ENCODE results near the gene TTLL5. TPM values are rescaled to one million over a fixed set of nuclear protein-coding genes. Genes with fewer than 3 reads are reported as not detected.

The TTLL5 gene
- total RNA-seq, 1 experiment from 2014 or later: 35.7 TPM

GRCh38 chr14:75831952-75832351 is 170.9 kb downstream of the TTLL5 start:
- no peaks in the 10 kb centered on the region for H3K79me1 ChIP-seq (ENCODE audit: insufficient read depth, low read depth, low read length, poor library complexity, severe bottlenecking)
- H4K91ac ChIP-seq (ENCODE audit: insufficient read length, low read depth, low read length): no peak overlapping the region
- H3K14ac ChIP-seq (ENCODE audit: insufficient read depth, low read length): no peak overlapping the region
- Mint-ChIP-seq H3K36me3 (ENCODE audit: insufficient read depth in 1 of 3, low read depth in 3 of 3) (peaks cover 0 to 1% (median 0%) of the 10 kb centered on the region in 3 experiments; a peak in 1 of 7 replicates), H3K4me3 (no peak overlapping the region), H3K4me1 (no peaks in the 10 kb centered on the region), H3K27ac (no peak overlapping the region; a peak in 1 of 7 replicates), H3K27me3 (ENCODE audit: low read depth) (no peaks in the 10 kb centered on the region), H3K9me3 (no peaks in the 10 kb centered on the region)
- H2AK5ac ChIP-seq (ENCODE audit: insufficient read length, low read length): no peak overlapping the region
- H4K5ac ChIP-seq (ENCODE audit: insufficient read length, low read depth, low read length): no peak overlapping the region
- H3T11ph ChIP-seq (ENCODE audit: low read length): no peak overlapping the region
- no peaks in the 10 kb centered on the region for H3K9me3 ChIP-seq (ENCODE audit: control insufficient read depth, low read depth, low read length)
- no peak overlapping the region for H3K4me2 ChIP-seq (ENCODE audit: insufficient read depth, insufficient read length, low read length)
- no peak overlapping the region for H2AFZ ChIP-seq (ENCODE audit: low read length)
- no peak overlapping the region for H2BK5ac ChIP-seq (ENCODE audit: insufficient read length, low read length)
- H3K23me2 ChIP-seq (ENCODE audit: insufficient read length, low read depth, low read length, poor library complexity, severe bottlenecking): no peaks in the 10 kb centered on the region
- no peak overlapping the region for H3K4ac ChIP-seq (ENCODE audit: low read depth, low read length)
- no peak overlapping the region for H3K9ac ChIP-seq (ENCODE audit: extremely low read depth, insufficient read length, low read length)
- H3K27ac ChIP-seq (ENCODE audit: insufficient read length, low read depth, low read length): no peak overlapping the region
- H4K20me1 ChIP-seq (ENCODE audit: control insufficient read depth, insufficient read depth, insufficient read length): no peaks in the 10 kb centered on the region
- H3K27me3 ChIP-seq (ENCODE audit: insufficient read depth, low read length): no peaks in the 10 kb centered on the region
- no peak overlapping the region for H2BK15ac ChIP-seq (ENCODE audit: low read depth, low read length)
- H3K18ac ChIP-seq (ENCODE audit: insufficient read length, low read depth, low read length): no peak overlapping the region
- no peak overlapping the region for H3K23ac ChIP-seq (ENCODE audit: insufficient read length, low read depth, low read length)
- no peak overlapping the region for H3K56ac ChIP-seq (ENCODE audit: insufficient read length, low read depth, low read length)
- no peaks in the 10 kb centered on the region for H3K79me2 ChIP-seq (ENCODE audit: insufficient read depth, low read length)
- H3K4me1 ChIP-seq (ENCODE audit: insufficient read depth, low read length): no peaks in the 10 kb centered on the region
- H2BK20ac ChIP-seq (ENCODE audit: low read depth, low read length, poor library complexity, severe bottlenecking): no peak overlapping the region
- no peak overlapping the region for H4K8ac ChIP-seq (replicated peaks; ENCODE audit: insufficient read length, low read depth, low read length)
- WGBS (ENCODE audit: extremely low coverage, insufficient read length, low lambda C conversion rate): no CpG with 5 or more reads among the region's 3 CpGs
- H2BK120ac ChIP-seq (ENCODE audit: low read depth, low read length, poor library complexity, severe bottlenecking): no peak overlapping the region
- TF ChIP-seq, protein P1, sequence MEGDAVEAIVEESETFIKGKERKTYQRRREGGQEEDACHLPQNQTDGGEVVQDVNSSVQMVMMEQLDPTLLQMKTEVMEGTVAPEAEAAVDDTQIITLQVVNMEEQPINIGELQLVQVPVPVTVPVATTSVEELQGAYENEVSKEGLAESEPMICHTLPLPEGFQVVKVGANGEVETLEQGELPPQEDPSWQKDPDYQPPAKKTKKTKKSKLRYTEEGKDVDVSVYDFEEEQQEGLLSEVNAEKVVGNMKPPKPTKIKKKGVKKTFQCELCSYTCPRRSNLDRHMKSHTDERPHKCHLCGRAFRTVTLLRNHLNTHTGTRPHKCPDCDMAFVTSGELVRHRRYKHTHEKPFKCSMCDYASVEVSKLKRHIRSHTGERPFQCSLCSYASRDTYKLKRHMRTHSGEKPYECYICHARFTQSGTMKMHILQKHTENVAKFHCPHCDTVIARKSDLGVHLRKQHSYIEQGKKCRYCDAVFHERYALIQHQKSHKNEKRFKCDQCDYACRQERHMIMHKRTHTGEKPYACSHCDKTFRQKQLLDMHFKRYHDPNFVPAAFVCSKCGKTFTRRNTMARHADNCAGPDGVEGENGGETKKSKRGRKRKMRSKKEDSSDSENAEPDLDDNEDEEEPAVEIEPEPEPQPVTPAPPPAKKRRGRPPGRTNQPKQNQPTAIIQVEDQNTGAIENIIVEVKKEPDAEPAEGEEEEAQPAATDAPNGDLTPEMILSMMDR (conservative IDR thresholded peaks at IDR 0.05): no peak
- no peak for DNase-seq
- no peak overlapping the region for H2BK12ac ChIP-seq (ENCODE audit: insufficient read length, low read depth, low read length)
